Bronchial epithelial cell (primary cell): Measurements from ENCODE around the gene CYP39A1. TPM values are rescaled to one million over a fixed set of nuclear protein-coding genes. Genes with fewer than 3 reads are reported as not detected.

ENCODE experiments used
- DNase-seq: peaks from one replicate; pipeline ENCODE4 v3.0.0-alpha.2; 2010; ENCODE audit warnings: low read depth
- FAIRE-seq: peaks from 2 replicates; lab custom pipeline; 2011; peaks lifted over from hg19 to GRCh38; lab: Jason Lieb, UNC
- H3K27me3 ChIP-seq: 2 replicates; pipeline ENCODE4 v1.5.1; 2011; ENCODE audit warnings: low read length; ENCODE audit not compliant: control insufficient read depth, insufficient read depth
- H3K36me3 ChIP-seq: 2 replicates; pipeline ENCODE4 v1.5.1; 2011; ENCODE audit warnings: low read length; ENCODE audit not compliant: control insufficient read depth, insufficient read depth
- H3K4me3 ChIP-seq: 2 replicates; pipeline ENCODE4 v1.5.1; 2011; ENCODE audit warnings: mild to moderate bottlenecking, low read depth, low read length, control low read depth
- CTCF ChIP-seq: IDR thresholded peaks from 2 replicates; pipeline ENCODE4 v1.5.1; 2011; ENCODE audit warnings: mild to moderate bottlenecking, moderate library complexity, low read length, control low read depth, inconsistent platforms; ENCODE audit not compliant: insufficient read depth, severe bottlenecking
- total RNA-seq: library from RNA; depleted of rRNA; stranded (reverse); fragments of >200 nt; gene quantifications from 2 replicates; pipeline ENCODE4 v1.2.1, GENCODE V29; 2014

Gene CYP39A1
- total RNA-seq, 1 donor from 2014 or later, result 5.0 TPM

- H3K4me3 ChIP-seq, result no peak overlapping the region
- DNase-seq (no peak), FAIRE-seq (no peak)
- no peak for TF ChIP-seq CTCF
- H3K36me3 ChIP-seq, result no peaks in the 10 kb centered on the region
- H3K27me3 ChIP-seq, result no peaks in the 10 kb centered on the region
Observed at GRCh38 chr6:46565531-46565930, 87.1 kb downstream of the CYP39A1 start.

DNA sequence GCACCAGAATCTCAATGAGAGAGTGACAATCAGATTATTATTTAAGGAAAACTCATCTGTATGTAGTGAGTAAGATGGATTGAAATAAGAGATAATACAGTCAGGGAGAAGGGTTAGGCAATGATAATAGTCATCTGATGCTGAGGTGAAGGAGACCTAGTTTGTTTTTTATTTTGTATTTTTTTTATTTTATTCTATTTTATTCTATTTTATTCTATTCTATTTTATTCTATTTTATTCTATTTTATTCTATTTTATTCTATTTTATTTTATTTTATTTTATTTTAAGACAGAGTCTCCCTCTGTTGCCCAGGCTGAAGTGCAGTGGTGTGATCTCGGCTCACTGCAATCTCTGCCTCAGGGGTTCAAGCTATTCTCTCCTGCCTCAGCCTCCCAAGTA lies 88.7 kb downstream of the CYP39A1 start:
- no peak for DNase-seq
- H3K36me3 ChIP-seq, result no peaks in the 10 kb centered on the region
- H3K27me3 ChIP-seq, result no peaks in the 10 kb centered on the region
- FAIRE-seq, result no peak
- H3K4me3 ChIP-seq, result no peak overlapping the region
- no peak for TF ChIP-seq CTCF

DNA sequence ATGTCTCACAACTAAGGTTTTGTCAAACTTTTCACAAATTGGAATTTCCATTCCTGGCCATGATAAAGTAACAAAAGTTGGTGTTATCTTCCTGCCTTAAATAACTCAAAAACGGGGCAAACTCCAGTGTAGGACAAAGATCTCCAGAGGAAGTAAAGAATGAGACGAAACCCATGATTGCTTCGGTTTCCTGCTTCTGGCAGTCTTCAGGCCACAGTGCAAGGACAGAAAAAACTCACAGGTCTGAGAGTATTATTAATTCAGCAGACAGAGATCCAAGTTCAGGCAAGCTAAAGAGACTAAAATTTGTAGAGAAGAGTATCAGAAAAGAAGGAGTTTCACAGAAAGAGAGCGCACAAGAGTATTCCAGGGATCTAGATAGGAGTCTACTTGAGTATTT lies 96.6 kb downstream of the CYP39A1 start:
- Histone ChIP-seq H3K36me3 (no peaks in the 10 kb centered on the region), H3K4me3 (no peak overlapping the region), H3K27me3 (no peaks in the 10 kb centered on the region)
- no peak for DNase-seq
- TF ChIP-seq CTCF, result no peak
- FAIRE-seq, result no peak

DNA sequence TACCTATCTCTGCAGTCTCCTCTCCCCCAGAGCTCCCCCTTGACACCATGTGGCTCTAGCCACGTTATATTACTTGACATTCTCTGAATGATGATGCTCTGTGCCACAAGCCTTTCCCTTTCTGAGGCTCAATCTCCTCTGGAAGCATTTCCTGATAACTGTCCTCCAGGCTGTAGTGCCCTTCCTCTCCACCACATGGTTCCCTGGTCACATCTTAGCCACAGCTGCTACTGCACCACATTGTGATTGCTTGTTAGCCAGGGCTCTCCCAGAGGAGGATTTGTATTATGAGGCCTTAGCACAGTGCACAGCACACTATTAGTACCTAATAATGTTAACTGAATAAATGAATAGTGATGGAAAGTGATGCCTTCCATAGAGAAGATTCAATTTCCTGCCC lies 97.5 kb downstream of the CYP39A1 start:
- FAIRE-seq (no peak), DNase-seq (no peak)
- Histone ChIP-seq H3K36me3 (no peaks in the 10 kb centered on the region), H3K27me3 (no peaks in the 10 kb centered on the region), H3K4me3 (no peak overlapping the region)
- no peak for TF ChIP-seq CTCF

- Histone ChIP-seq H3K36me3 (no peaks in the 10 kb centered on the region), H3K27me3 (no peaks in the 10 kb centered on the region), H3K4me3 (no peak overlapping the region)
- DNase-seq (peak; percentile 4), FAIRE-seq (no peak)
- TF ChIP-seq CTCF, result no peak
Observed at GRCh38 chr6:46549155-46549554, 103.5 kb downstream of the CYP39A1 start.

- no peak for FAIRE-seq
- Histone ChIP-seq H3K4me3 (no peak overlapping the region), H3K36me3 (no peaks in the 10 kb centered on the region), H3K27me3 (no peaks in the 10 kb centered on the region)
- no peak for DNase-seq
- no peak for TF ChIP-seq CTCF
Observed at GRCh38 chr6:46541556-46541955, 111.1 kb downstream of the CYP39A1 start.
